ENCODE data around the gene EFHC1. TPM values are rescaled to one million over a fixed set of nuclear protein-coding genes. Genes with fewer than 3 reads are reported as not detected.
"Not testable (repeated sequence)": the region's sequence is repeated elsewhere in the genome, so short reads cannot be mapped to it uniquely, and the experiment has no call there.

EFHC1 gene
- total and polyA plus RNA-seq, 8 donors = 7.2 to 54.3 (median 35.5) TPM

DNA sequence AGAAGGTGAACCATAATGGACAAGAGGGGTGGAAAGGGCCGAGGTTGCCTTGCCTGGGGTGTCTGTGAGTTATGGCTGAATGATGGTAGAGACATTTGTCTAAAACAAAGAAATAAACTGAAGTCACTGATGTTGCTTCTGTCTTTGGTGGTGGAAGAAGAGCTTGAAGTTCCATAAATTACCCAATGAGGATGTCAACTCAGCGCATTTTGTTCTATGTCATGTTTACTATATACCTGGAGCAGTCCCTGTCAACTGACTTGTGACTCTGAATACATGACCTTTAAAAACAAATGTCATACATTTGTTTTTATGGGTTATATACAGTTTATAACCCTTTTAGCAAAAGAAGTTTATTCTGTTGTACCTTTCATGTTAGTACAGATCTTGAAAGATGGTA lies 2.0 kb downstream of the EFHC1 start:
- no peaks in the 10 kb centered on the region for H3K9me3 ChIP-seq
- H3K27ac ChIP-seq = no peak overlapping the region
- 88 to 98% (median 95%) methylated on average over 2 of the region's 2 CpGs for WGBS, 5 donors
- no peak overlapping the region for H3K4me3 ChIP-seq
- TF ChIP-seq POLR2AphosphoS5 (IDR thresholded peaks at IDR 0.05) = no peak
- no peak for TF ChIP-seq POLR2A (IDR thresholded peaks at IDR 0.05)
- intact Hi-C loops (cut with DNase I; ENCODE audit: low total_unique reads) = loop anchor here (10.0 kb wide), 1 partner anchor 73 kb away; no protein-coding TSS in a partner anchor
- no peaks in the 10 kb centered on the region for H3K27me3 ChIP-seq
- no peak for DNase-seq
- H3K4me1 ChIP-seq = peaks cover under 1 to 31% (median 21%) of the 10 kb centered on the region in 4 donors
- peaks cover 0 to 9% (median 2%) of the 10 kb centered on the region in 4 donors for H3K36me3 ChIP-seq

DNA sequence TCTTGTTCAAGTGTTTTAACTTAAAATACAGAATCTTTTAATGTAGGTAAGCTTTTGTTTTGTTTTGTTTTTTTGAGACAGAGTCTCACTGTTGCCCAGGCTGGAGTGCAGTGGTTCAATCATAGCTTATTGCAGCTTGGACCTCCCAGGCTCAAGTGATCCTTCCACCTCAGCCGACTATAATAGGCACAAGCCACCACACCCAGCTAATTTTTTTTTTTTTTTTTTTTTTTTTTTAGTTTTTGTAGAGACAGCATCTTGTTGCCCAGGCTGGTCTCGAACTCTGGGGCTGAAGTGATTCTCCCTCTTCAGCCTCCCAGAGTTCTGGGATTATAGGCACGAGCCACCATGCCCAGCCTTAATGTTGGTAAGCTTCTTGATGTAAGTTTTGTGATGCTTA lies 3.3 kb downstream of the EFHC1 start:
- Histone ChIP-seq H3K9me3 (no peaks in the 10 kb centered on the region), H3K4me1 (peaks cover 0 to 20% (median 15%) of the 10 kb centered on the region in 4 donors), H3K27me3 (no peaks in the 10 kb centered on the region), H3K27ac (peak overlapping the region in 4 of 5 donors; percentile 7 to 51 (median 38)), H3K4me3 (no peak overlapping the region), H3K36me3 (peaks cover 0 to 12% (median 5%) of the 10 kb centered on the region in 4 donors)
- TF ChIP-seq EP300 (IDR thresholded peaks at IDR 0.05) = no peak
- TF ChIP-seq CTCF (IDR thresholded peaks at IDR 0.05) = no peak
- TF ChIP-seq POLR2AphosphoS5 (IDR thresholded peaks at IDR 0.05) = no peak
- TF ChIP-seq POLR2A (IDR thresholded peaks at IDR 0.05) = no peak
- intact Hi-C loops (cut with DNase I; ENCODE audit: low total_unique reads) = loop anchor here (10.0 kb wide), 1 partner anchor 71 kb away; no protein-coding TSS in a partner anchor
- 42 to 76% (median 69%) methylated on average over 3 of the region's 3 CpGs for WGBS, 5 donors
- no peak for DNase-seq

DNA sequence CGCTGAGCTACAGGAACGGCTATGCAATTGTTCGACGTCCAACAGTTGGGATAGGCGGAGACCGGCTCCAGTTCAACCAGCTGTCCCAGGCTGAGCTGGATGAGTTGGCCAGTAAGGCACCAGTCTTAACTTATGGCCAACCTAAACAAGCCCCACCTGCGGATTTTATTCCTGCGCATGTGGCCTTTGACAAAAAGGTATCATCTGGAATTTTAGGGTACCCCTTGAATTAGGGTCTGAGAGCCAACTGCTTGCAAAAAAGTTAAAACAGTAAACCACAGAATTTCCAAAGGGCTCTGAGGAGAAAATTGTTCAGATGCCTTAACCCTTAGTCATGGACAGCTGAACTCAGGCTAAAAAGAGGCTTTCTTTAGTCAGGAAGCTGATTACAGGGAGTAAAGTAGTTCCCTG lies 3.8 kb downstream of the EFHC1 start:
- Histone ChIP-seq H3K36me3 (peaks cover 0 to 14% (median 5%) of the 10 kb centered on the region in 4 donors), H3K27me3 (no peaks in the 10 kb centered on the region), H3K4me1 (peaks cover 0 to 20% (median 15%) of the 10 kb centered on the region in 4 donors), H3K9me3 (no peaks in the 10 kb centered on the region), H3K27ac (peak overlapping the region in 4 of 5 donors; percentile 7 to 51 (median 38)), H3K4me3 (no peak overlapping the region)
- WGBS, 5 donors = 80 to 91% (median 84%) methylated on average over 8 of the region's 8 CpGs
- intact Hi-C loops (cut with DNase I; ENCODE audit: low total_unique reads) = loop anchor here (10.0 kb wide), 1 partner anchor 71 kb away; no protein-coding TSS in a partner anchor
- DNase-seq = no peak
- TF ChIP-seq CTCF (IDR thresholded peaks at IDR 0.05) = no peak
- TF ChIP-seq POLR2A (IDR thresholded peaks at IDR 0.05) = no peak

DNA sequence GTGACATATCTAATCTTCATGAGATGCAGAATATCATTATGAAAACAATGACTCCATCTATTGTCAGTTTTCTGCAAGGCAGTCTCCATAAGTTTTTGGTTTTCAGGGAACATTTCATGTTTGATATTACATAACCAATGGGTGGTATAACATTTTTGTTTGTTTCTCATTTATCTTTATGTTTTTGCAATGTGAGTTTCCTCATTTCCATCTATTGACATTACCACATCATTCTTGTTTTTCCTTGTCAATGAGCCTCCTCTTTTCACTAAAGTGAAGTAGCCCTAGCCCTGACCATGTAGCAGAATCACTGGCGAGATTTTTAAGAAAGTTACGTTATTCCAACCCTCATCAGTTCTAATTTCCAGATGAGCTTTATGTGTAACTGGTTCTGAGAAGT lies 4.4 kb downstream of the EFHC1 start:
- TF ChIP-seq POLR2A (IDR thresholded peaks at IDR 0.05) = no peak
- no peak for TF ChIP-seq EP300 (IDR thresholded peaks at IDR 0.05)
- no peak for TF ChIP-seq CTCF (IDR thresholded peaks at IDR 0.05)
- no peak for TF ChIP-seq POLR2AphosphoS5 (IDR thresholded peaks at IDR 0.05)
- Histone ChIP-seq H3K4me1 (peaks cover 0 to 16% (median 12%) of the 10 kb centered on the region in 4 donors), H3K4me3 (no peak overlapping the region), H3K27me3 (no peaks in the 10 kb centered on the region), H3K9me3 (no peaks in the 10 kb centered on the region), H3K36me3 (peaks cover 0 to 14% (median 5%) of the 10 kb centered on the region in 4 donors), H3K27ac (peak overlapping the region in 2 of 5 donors; percentile 50 to 51)
- no peak for DNase-seq
- WGBS, 5 donors = 84 to 97% (median 91%) methylated on average over 2 of the region's 2 CpGs
- intact Hi-C loops (cut with DNase I; ENCODE audit: low total_unique reads) = loop anchor here (10.0 kb wide), 1 partner anchor 70 kb away; no protein-coding TSS in a partner anchor

- H3K4me1 ChIP-seq = peaks cover 0 to 2% (median 0%) of the 10 kb centered on the region in 4 donors
- TF ChIP-seq POLR2A (IDR thresholded peaks at IDR 0.05) = no peak
- TF ChIP-seq POLR2AphosphoS5 (IDR thresholded peaks at IDR 0.05) = no peak
- no peak for TF ChIP-seq CTCF (IDR thresholded peaks at IDR 0.05)
- TF ChIP-seq EP300 (IDR thresholded peaks at IDR 0.05) = no peak
- intact Hi-C loops (cut with DNase I; ENCODE audit: low total_unique reads) = loop anchor here (10.0 kb wide), 1 partner anchor 68 kb away; no protein-coding TSS in a partner anchor
Observed at GRCh38 chr6:52426667-52427066, 6.5 kb downstream of the EFHC1 start.

GRCh38 chr6:52433294-52433693 lies 13.2 kb downstream of the EFHC1 start:
- H3K4me1 ChIP-seq; H3K27ac ChIP-seq; H3K27me3 ChIP-seq; intact Hi-C loops (cut with DNase I; ENCODE audit: low total_unique reads); H3K4me3 ChIP-seq; H3K9me3 ChIP-seq; DNase-seq: not testable (repeated sequence)
- peaks cover 0 to 18% (median 7%) of the 10 kb centered on the region in 4 donors for H3K36me3 ChIP-seq
- WGBS, 5 donors = 80 to 86% (median 83%) methylated on average over 4 of the region's 4 CpGs

More at GRCh38 chr6:52426667-52427066, 6.5 kb downstream of the EFHC1 start:
- no peak overlapping the region for H3K27ac ChIP-seq
- no peaks in the 10 kb centered on the region for H3K9me3 ChIP-seq
- H3K36me3 ChIP-seq = peaks cover 0 to 14% (median 5%) of the 10 kb centered on the region in 4 donors
- DNase-seq = no peak
- H3K4me3 ChIP-seq = no peak overlapping the region
- H3K27me3 ChIP-seq = no peaks in the 10 kb centered on the region
